Thyroid gland (tissue), 4 donors: ENCODE measurements around the gene FBXL13.

Experiments used
- POLR2A ChIP-seq, 2 donors: fragments of 450-650 bp; IDR thresholded peaks; one replicate each; pipeline ENCODE4 v1.6.1; 2017; ENCODE audit warnings: antibody characterized with exemption in 2 of 2, mild to moderate bottlenecking in 2 of 2, moderate library complexity in 1 of 2
- TF ChIP-seq, protein P1 (sequence below), 6 experiments: fragments of 200-600 bp in 3 of 6; fragments of 450-650 bp in 3 of 6; sonication (generic) in 3 of 6; IDR thresholded peaks; one replicate each; pipeline ENCODE4 v1.5.1; 2016 to 2019; ENCODE audit warnings: antibody characterized with exemption in 6 of 6, mild to moderate bottlenecking in 2 of 6, inconsistent platforms in 1 of 6, moderate library complexity in 1 of 6

DNA sequence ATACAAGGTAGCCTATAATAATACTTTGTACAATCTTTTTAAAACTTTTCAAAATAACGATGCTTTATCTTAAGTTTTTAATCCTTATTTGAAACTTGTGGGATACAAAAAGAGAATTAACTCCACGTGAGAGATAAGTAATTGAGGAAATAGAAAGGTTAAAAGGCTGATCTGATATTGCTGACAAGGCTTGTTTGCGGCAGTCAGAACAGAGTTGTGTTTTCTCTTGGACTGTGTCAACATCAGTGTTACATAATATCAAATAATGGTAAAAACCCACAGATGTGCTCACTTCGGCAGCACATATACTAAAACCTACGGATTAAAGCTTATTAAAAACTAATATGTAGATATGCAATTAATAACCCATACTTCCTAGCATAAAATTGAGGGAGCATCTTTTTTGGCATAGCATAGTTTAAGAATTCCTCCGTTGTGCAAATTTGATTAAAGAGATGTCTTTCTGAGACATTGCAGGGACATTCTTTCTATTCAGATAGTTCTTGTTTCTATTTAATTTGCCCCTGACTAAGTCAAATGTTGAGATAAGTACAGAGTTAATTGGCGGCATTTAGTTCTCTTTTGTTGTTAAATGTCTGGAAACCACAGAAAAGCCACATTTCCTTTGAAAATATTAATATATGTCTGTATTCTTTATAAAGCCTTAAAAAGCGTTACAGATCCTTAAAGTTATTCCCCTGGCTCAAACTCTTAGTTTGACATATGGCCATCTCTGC lies 262.5 kb downstream of the FBXL13 start:
- TF ChIP-seq, protein P1, sequence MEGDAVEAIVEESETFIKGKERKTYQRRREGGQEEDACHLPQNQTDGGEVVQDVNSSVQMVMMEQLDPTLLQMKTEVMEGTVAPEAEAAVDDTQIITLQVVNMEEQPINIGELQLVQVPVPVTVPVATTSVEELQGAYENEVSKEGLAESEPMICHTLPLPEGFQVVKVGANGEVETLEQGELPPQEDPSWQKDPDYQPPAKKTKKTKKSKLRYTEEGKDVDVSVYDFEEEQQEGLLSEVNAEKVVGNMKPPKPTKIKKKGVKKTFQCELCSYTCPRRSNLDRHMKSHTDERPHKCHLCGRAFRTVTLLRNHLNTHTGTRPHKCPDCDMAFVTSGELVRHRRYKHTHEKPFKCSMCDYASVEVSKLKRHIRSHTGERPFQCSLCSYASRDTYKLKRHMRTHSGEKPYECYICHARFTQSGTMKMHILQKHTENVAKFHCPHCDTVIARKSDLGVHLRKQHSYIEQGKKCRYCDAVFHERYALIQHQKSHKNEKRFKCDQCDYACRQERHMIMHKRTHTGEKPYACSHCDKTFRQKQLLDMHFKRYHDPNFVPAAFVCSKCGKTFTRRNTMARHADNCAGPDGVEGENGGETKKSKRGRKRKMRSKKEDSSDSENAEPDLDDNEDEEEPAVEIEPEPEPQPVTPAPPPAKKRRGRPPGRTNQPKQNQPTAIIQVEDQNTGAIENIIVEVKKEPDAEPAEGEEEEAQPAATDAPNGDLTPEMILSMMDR (IDR thresholded peaks at IDR 0.05), result no peak
- no peak for TF ChIP-seq POLR2A (IDR thresholded peaks at IDR 0.05)
